Cardiac fibroblast (primary cell): ENCODE results near the gene ITPRID1.

Source experiments
- DNase-seq, 2 donors: peaks; one replicate each; pipeline versions ENCODE4 v3.0.0 to v3.0.0-alpha.2; 2010; ENCODE audit warnings: low read depth in 2 of 2
- H3K4me3 ChIP-seq, 2 donors: replicated peaks in 1 of 2; 1 replicate in 1 of 2; 2 replicates in 1 of 2; pipeline ENCODE4 v1.5.1; 2011; ENCODE audit warnings: low read depth in 2 of 2, low read length in 2 of 2, mild to moderate bottlenecking in 2 of 2, moderate library complexity in 1 of 2
- CTCF ChIP-seq: IDR thresholded peaks from one replicate; pipeline ENCODE4 v1.5.1; 2011; ENCODE audit warnings: low read depth, mild to moderate bottlenecking, low read length, inconsistent platforms

The ITPRID1 gene

GRCh38 chr7:31476941-31477677 is 36.8 kb upstream of the ITPRID1 start:
- no peak for DNase-seq
- H3K4me3 ChIP-seq = no peak overlapping the region
- TF ChIP-seq CTCF = no peak

GRCh38 chr7:31478018-31478417 is 35.9 kb upstream of the ITPRID1 start:
- DNase-seq = no peak
- TF ChIP-seq CTCF = no peak
- H3K4me3 ChIP-seq = no peak overlapping the region

GRCh38 chr7:31478721-31479120 is 35.2 kb upstream of the ITPRID1 start:
- TF ChIP-seq CTCF = no peak
- no peak for DNase-seq
- no peak overlapping the region for H3K4me3 ChIP-seq

- H3K4me3 ChIP-seq = no peak overlapping the region
- DNase-seq = no peak
- TF ChIP-seq CTCF = no peak
These were observed 26.8 kb upstream of the ITPRID1 start for GRCh38 chr7:31487071-31487470.

GRCh38 chr7:31487476-31487875 is 26.4 kb upstream of the ITPRID1 start:
- H3K4me3 ChIP-seq = no peak overlapping the region
- DNase-seq = no peak
- TF ChIP-seq CTCF = no peak

GRCh38 chr7:31488562-31489203 is 25.2 kb upstream of the ITPRID1 start:
- peak; percentile 5 to 10 for DNase-seq
- TF ChIP-seq CTCF = peak; percentile 46
- no peak overlapping the region for H3K4me3 ChIP-seq
